HG03045 (cell line): Measurements from ENCODE around the gene DHRS7B.

ENCODE experiments used
- ATAC-seq: cut with Tn5 transposase; IDR thresholded peaks from one replicate; pipeline ENCODE4 v1.9.1; 2021; ENCODE audit warnings: mild to moderate bottlenecking, moderate library complexity; ENCODE audit not compliant: unreplicated experiment

DHRS7B gene

GRCh38 chr17:21232033-21232749, 105.4 kb downstream of the DHRS7B start:
- no peak for ATAC-seq

- ATAC-seq, result no peak
Observed at GRCh38 chr17:21233581-21234347, 107.0 kb downstream of the DHRS7B start.

DNA sequence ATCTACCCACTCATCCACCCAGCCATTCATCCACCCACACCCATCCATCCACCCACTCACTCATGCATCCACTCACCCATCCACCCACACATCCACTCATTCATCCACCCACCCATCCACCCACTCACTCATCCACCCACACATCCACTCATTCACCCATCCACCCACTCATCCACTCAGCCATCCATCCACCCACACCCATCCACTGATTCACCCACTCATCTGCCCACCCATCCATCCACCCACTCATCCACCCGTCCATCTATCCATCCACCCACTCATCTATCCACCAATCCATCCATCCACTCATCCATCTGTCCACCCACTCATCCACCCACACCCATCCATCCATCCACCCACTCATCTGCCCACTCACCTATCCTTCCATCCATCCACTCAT, 109.2 kb downstream of the DHRS7B start:
- no peak for ATAC-seq

GRCh38 chr17:21239680-21240368, 113.1 kb downstream of the DHRS7B start:
- no peak for ATAC-seq

- ATAC-seq, result no peak
Observed at GRCh38 chr17:21240369-21241055, 113.7 kb downstream of the DHRS7B start.
